Esophagus (tissue), 2 donors: ENCODE data around the gene ATXN7L2. TPM values are rescaled to one million over a fixed set of nuclear protein-coding genes. Genes with fewer than 3 reads are reported as not detected.

Experiments
- H3K27ac ChIP-seq, 2 donors: one replicate each; pipeline ENCODE4 v1.5.1; 2013; ENCODE audit warnings: low read depth in 2 of 2, mild to moderate bottlenecking in 2 of 2, inconsistent platforms in 1 of 2, low read length in 1 of 2, moderate library complexity in 1 of 2
- H3K27me3 ChIP-seq, 2 donors: one replicate each; pipeline ENCODE4 v1.6.1; 2013; ENCODE audit warnings: low read length in 2 of 2, control low read depth in 1 of 2, mild to moderate bottlenecking in 1 of 2; ENCODE audit not compliant: insufficient read depth in 2 of 2, control insufficient read depth in 1 of 2
- H3K36me3 ChIP-seq, 2 donors: one replicate each; pipeline ENCODE4 v1.6.1; 2013; ENCODE audit warnings: low read length in 1 of 2; ENCODE audit not compliant: control insufficient read depth in 2 of 2, insufficient read depth in 2 of 2
- H3K4me1 ChIP-seq, 2 donors: one replicate each; pipeline ENCODE4 v1.6.1; 2013; ENCODE audit warnings: low read length in 1 of 2; ENCODE audit not compliant: control insufficient read depth in 2 of 2, insufficient read depth in 2 of 2
- H3K4me3 ChIP-seq, 2 donors: one replicate each; pipeline ENCODE4 v1.5.1; 2013; ENCODE audit warnings: low read length in 2 of 2, mild to moderate bottlenecking in 2 of 2, low read depth in 1 of 2, moderate library complexity in 1 of 2
- H3K9me3 ChIP-seq, 2 donors: one replicate each; pipeline ENCODE4 v1.6.1; 2013; ENCODE audit warnings: mild to moderate bottlenecking in 2 of 2, low read depth in 1 of 2, low read length in 1 of 2, moderate library complexity in 1 of 2; ENCODE audit not compliant: control insufficient read depth in 2 of 2, insufficient read depth in 1 of 2
- WGBS, 2 donors: extraction: QIAGEN DNeasy Blood & Tissue Kit; methylation state at CpG; one replicate each; pipeline ENCODE4 v1.1.7; 2013; 5-methylcytosine and 5-hydroxymethylcytosine counted together
- polyA plus RNA-seq, 2 donors: library from polyadenylated mRNA; stranded (reverse); fragments of 200-250 nt; gene quantifications; one replicate each; pipeline ENCODE4 v1.2.3, GENCODE V29; 2013
- donor health status: healthy with polysubstance abuse.
- donor health status: Bipolar disorder and iron deficiency.

The ATXN7L2 gene
- polyA plus RNA-seq, 2 donors, result 3.6 to 6.4 TPM

DNA sequence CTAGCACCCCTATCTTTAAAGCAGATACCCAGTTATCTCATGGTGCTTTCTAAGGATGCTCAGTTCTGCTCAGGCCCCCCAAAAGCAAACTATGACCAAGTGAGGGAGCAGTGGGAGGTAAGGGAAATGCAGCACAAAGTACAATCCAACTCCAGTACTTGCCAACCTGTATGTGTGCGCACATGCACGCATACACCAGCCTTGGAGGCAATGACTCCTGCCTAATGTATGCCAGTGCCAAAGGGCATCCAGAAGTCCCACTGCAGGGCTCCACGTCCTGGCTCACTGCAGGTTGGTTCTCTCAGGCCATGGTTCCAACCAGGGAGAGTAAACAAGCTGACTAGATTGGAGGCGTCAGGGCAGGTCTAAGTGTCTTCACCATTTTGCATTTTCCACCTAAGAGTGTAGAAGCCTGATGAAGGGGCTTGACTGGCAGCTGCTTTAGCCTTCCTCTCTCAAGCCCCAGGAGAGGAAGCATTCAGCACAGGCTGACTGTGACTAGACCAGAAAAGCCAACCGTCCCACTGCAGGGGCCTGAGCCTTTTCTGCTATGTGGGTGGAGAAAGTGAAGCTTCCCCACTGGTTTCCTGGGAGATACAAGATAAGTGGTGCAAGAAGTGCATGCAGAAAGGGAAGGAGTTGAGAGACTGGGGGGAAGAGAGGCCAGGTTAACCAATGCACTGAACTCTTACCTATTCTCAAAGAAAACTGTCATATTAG, 18.1 kb downstream of the ATXN7L2 start:
- H3K27ac ChIP-seq, result no peak overlapping the region
- H3K27me3 ChIP-seq, result no peaks in the 10 kb centered on the region
- H3K4me3 ChIP-seq, result no peak overlapping the region
- H3K36me3 ChIP-seq, result peaks cover 0 to 12% of the 10 kb centered on the region in 2 donors
- 51 to 58% methylated on average over 5 of the region's 5 CpGs for WGBS, 2 donors
- H3K4me1 ChIP-seq, result peaks cover 7 to 11% of the 10 kb centered on the region in 2 donors
- no peaks in the 10 kb centered on the region for H3K9me3 ChIP-seq

DNA sequence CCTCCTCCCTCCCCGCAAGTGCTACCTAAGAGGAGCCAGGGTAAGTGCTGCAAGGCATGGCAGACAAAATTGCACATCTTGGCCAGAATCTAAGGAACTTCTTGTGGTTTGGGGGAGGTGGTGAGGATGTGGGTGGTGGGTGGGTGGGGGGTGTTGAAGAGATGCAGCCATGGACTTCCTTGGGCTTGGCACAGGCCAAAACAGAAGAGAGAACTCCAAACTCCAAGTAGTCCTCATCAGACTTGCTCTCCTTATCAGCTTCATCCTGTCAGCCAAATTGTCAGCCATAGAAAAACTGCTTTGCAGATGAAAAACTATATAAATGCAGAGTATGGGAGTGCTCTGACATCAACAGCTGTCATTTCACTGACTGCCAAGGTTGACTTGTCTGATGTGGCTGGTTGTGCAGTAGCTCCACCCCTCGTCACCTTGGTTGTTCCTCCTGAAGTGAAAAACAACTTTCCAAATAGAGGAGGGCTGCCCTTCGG, 18.7 kb downstream of the ATXN7L2 start:
- Histone ChIP-seq H3K4me1 (peaks cover 8 to 11% of the 10 kb centered on the region in 2 donors), H3K36me3 (peaks cover 0 to 11% of the 10 kb centered on the region in 2 donors), H3K27ac (no peak overlapping the region), H3K9me3 (no peaks in the 10 kb centered on the region), H3K27me3 (no peaks in the 10 kb centered on the region), H3K4me3 (no peak overlapping the region)
- 70 to 81% methylated on average over 3 of the region's 3 CpGs for WGBS, 2 donors

DNA sequence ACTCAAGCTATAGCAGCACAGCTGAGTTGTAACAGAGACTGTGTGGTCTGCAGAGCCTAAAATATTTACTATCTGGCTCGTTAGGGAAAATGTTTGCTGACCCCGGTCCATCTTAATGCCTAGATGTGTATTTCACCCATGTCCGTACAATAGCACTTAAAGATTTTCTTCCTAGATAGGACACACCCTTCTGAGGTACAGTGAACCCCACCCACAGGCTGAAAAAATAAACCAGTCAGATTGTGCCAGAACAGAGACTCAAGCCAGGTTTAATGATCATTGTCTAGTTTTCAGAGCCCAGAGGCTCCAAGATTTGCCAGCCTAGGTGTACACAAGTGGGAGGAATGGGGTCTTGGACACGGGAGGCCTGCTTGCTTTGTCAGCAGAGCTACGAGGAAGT, 20.2 kb downstream of the ATXN7L2 start:
- Histone ChIP-seq H3K9me3 (no peaks in the 10 kb centered on the region), H3K36me3 (peaks cover 0 to 15% of the 10 kb centered on the region in 2 donors), H3K4me1 (peaks cover 6 to 14% of the 10 kb centered on the region in 2 donors), H3K4me3 (no peak overlapping the region), H3K27me3 (no peaks in the 10 kb centered on the region), H3K27ac (no peak overlapping the region)
- 32 to 49% methylated on average over 5 of the region's 5 CpGs for WGBS, 2 donors

DNA sequence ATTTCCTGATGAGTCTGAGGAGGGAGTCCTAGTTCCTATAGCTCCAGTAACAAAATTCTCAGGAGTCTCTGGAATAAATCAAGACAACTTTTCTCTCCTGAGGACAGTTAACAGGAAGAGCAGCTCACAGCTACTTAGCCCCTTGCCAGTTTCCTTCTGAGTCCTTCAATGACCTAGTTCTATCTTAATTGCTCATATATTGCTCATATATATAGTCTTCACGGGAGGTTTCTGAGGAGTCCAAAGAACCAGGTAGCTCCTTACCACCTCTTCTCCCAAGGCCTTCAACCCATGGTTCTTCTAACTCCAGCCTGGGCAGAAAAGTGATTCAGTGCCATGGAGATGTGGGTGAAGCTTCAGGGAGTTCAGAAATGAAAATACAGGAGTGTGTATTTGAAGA, 21.3 kb downstream of the ATXN7L2 start:
- Histone ChIP-seq H3K4me3 (no peak overlapping the region), H3K4me1 (peaks cover 6 to 18% of the 10 kb centered on the region in 2 donors), H3K9me3 (no peaks in the 10 kb centered on the region), H3K36me3 (peaks cover 0 to 14% of the 10 kb centered on the region in 2 donors), H3K27ac (no peak overlapping the region), H3K27me3 (no peaks in the 10 kb centered on the region)
- 78 to 87% methylated on average over 1 of the region's 1 CpG for WGBS, 2 donors

DNA sequence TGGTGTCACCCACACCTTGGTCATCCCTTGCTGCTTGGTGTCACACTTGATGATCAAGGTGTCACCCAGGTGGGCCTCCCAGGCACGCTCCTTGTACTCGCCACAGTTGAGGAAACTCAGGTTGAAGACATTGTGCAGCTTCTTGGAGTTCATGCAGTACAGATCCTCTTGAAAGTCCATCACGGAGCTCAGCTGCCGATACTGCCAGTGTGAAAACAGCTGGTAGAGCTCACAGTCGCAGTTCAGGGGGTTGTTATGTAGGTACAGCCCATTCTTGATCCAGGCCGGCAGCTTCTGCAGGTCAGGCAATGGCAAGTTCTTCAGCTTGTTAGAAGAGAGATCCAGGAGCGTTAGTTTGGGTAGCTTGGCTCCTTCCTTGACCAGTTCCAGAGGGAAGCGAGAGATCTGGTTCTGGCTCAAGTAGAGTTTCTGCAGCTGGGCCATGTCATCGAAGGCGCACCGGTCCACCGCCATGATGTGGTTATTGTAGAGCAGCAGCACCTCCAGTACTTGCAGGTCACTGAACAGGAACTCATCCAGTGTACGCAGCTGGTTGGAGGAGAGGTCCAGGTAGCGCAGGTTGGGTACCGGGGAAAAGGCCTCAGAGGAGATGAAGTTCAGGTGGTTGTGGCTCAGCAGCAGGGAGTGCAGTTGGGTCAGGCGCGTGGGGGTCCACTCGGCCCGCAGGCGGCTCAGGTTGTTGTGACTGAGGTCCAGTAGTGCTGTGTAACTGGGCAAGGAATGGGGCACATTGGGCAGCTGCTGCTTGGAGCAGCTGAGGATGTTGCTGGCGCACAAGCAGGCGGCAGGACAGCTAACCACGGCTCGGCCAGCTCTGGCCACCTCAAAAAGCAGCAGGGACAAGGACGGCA, 24.5 kb downstream of the ATXN7L2 start:
- Histone ChIP-seq H3K4me1 (peaks cover 2 to 15% of the 10 kb centered on the region in 2 donors), H3K36me3 (peaks cover 0 to 11% of the 10 kb centered on the region in 2 donors), H3K27ac (no peak overlapping the region), H3K9me3 (no peaks in the 10 kb centered on the region), H3K4me3 (no peak overlapping the region), H3K27me3 (no peaks in the 10 kb centered on the region)
- WGBS, 2 donors, result 92 to 94% methylated on average over 25 of the region's 25 CpGs

DNA sequence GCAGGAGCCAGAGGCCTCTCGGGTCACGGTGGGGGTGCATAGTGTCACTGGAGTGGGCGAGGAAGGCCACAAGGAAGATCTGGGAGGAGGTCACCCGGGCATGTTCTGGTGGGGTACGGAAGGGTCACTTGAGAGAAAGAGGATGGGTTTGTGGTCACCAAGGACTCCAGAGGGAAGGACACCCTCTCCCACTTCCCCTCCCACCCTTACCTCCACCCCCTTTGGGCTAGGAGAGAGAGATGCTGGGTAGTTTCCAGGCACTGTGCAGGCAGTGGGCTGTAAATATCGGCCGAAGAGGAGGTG, 25.1 kb downstream of the ATXN7L2 start:
- peak overlapping the region; percentile 66 to 69 for H3K4me3 ChIP-seq
- H3K9me3 ChIP-seq, result no peaks in the 10 kb centered on the region
- peaks cover 2 to 15% of the 10 kb centered on the region in 2 donors for H3K4me1 ChIP-seq
- 65 to 69% methylated on average over 7 of the region's 7 CpGs for WGBS, 2 donors
- H3K36me3 ChIP-seq, result peaks cover 0 to 11% of the 10 kb centered on the region in 2 donors
- no peak overlapping the region for H3K27ac ChIP-seq
- H3K27me3 ChIP-seq, result no peaks in the 10 kb centered on the region

DNA sequence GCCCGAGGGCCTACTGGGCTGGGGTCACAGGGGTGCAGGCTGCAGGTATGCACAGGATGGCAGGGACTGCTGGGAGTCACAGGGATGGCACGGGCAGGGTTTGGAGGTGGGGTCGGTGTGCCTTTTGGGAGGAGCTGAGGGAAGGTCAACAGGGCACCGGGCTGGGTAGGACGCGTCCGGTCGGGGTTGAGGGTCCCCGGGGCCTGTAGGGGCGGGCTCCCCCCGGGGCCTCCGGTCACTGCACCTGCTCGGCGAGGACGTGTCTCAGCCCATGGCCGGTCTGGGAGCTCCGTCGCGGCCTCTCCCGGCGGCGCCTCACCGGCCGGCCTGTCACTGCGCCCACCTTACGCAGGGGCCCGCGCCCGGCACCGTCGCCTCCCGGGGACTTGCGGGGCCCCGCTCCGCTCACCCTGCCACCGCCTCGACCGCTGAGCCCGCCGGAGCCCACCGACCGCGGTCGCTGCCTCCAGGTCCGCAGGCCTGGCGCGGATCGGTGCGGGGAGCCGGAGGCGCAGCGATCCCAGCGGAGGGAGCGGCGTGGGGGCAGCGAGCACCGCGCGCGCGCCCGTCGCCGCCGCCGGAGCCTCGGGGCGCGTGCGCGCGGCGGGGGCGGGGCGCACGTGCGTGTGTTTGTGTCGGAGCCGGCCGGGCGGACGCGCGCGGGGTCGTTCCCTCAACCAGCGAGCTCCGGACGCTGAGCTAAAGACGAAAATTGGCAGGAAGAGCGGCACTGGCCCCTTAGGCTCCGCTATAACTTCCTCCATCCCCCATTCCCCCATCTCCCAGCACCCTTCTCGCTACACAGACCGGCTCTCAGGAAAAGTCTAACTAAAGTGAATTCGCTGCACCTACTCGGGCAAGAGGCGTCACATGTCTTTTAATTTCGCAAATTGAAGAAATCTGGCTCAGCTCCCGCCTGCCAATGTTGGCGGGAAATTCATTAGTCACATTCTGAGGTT, 25.8 kb downstream of the ATXN7L2 start, which contains the start of gene AMIGO1:
TSS of gene AMIGO1 (minus strand) at position 552 of the 959 bp plus-strand sequence. CDS start 815 bp downstream, outside the sequence.
- Histone ChIP-seq H3K27ac (no peak within 1 kb of the TSS), H3K4me3 (peak within 1 kb of the TSS; percentile 66 to 69), H3K9me3 (no peaks in the 10 kb centered on the region), H3K27me3 (no peaks in the 10 kb centered on the region), H3K36me3 (peaks cover 0 to 11% of the 10 kb centered on the region in 2 donors), H3K4me1 (peaks cover 2 to 14% of the 10 kb centered on the region in 2 donors)
- 1% methylated on average over 78 to 100 of the region's 100 CpGs for WGBS, 2 donors

DNA sequence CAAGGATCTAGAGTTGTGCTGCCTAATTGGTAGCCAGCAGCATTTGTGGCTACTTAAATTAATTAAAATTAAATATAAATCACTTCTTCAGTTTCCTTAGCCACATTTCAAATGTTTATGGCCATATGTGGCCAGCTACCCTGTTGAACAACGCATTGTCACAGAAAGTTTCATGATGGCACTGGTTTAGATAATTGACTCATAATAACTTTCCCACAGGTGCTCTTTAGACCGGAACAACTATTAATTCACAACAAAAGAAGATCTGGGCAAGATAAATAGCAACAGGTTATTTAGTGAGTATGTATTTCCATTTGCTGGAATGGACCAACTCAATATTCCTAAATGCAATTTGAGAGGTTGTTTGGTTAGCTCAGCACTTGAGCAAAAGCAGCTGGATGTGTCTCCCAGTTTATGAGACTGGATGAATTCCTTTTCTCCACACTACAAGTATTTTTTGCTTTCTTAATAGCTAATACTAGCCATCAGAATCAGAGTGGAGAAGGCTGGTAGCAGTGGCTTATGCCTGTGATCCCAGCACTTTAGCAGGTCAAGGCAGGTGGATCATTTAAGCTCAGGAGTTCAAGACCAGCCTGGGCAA, 29.5 kb downstream of the ATXN7L2 start:
- Histone ChIP-seq H3K27me3 (no peaks in the 10 kb centered on the region), H3K9me3 (no peaks in the 10 kb centered on the region), H3K4me1 (peaks cover 0 to 14% of the 10 kb centered on the region in 2 donors), H3K36me3 (no peaks in the 10 kb centered on the region), H3K4me3 (no peak overlapping the region), H3K27ac (no peak overlapping the region)
- 63 to 74% methylated on average over 2 of the region's 2 CpGs for WGBS, 2 donors
